Fibroblast of lung (primary cell): ENCODE data around the gene RFK.

Source experiments
- CTCF ChIP-seq, 2 donors: IDR thresholded peaks in 1 of 2; conservative IDR thresholded peaks in 1 of 2; 1 replicate in 1 of 2; 2 replicates in 1 of 2; pipeline ENCODE4 v1.5.1; 2011 to 2012; ENCODE audit warnings: low read length in 2 of 2, control low read depth in 1 of 2, inconsistent platforms in 1 of 2, low read depth in 1 of 2, mild to moderate bottlenecking in 1 of 2
- EZH2 ChIP-seq: IDR thresholded peaks from 2 replicates; pipeline ENCODE4 v1.5.1; 2012; ENCODE audit warnings: low read length, control low read depth, mild to moderate bottlenecking; ENCODE audit errors: missing control alignments

- TF ChIP-seq CTCF (conservative IDR thresholded peaks at IDR 0.05 in 1 of 2, IDR thresholded peaks at IDR 0.05 in 1 of 2; ENCODE audit: low read depth in 1 of 2, low read length in 2 of 2) (no peak), EZH2 (no peak)
These were observed 52.6 kb downstream of the RFK start for GRCh38 chr9:76341616-76342015.
